GM18951 (cell line): Measurements from ENCODE around the gene DMD.

Experiments
- POLR2A ChIP-seq: IDR thresholded peaks from 4 replicates; pipeline ENCODE4 v1.6.1; 2011; ENCODE audit warnings: mild to moderate bottlenecking; ENCODE audit not compliant: insufficient read length, insufficient read depth; ENCODE audit errors: extremely low read depth
- in situ Hi-C: fragments of 300-500 bp; cut with MboI; formaldehyde crosslinking; loops from one replicate; pipeline ENCODE4 v1.12.0; 2022; ENCODE audit warnings: low sequenced_read_pairs, mixed read lengths, inconsistent platforms; ENCODE audit not compliant: unreplicated experiment

Gene DMD

GRCh38 chrX:31329298-31329697 is 1882.1 kb downstream of the DMD start:
- in situ Hi-C loops = no loop called here
- TF ChIP-seq POLR2A = no peak

GRCh38 chrX:31323658-31324057 is 1887.7 kb downstream of the DMD start:
- in situ Hi-C loops = no loop called here
- no peak for TF ChIP-seq POLR2A

GRCh38 chrX:31320740-31321139 is 1890.6 kb downstream of the DMD start:
- no peak for TF ChIP-seq POLR2A
- in situ Hi-C loops = no loop called here

- no peak for TF ChIP-seq POLR2A
- in situ Hi-C loops = no loop called here
Observed at GRCh38 chrX:31319586-31319985, 1891.8 kb downstream of the DMD start.

- in situ Hi-C loops = no loop called here
- TF ChIP-seq POLR2A = no peak
Observed at GRCh38 chrX:31318866-31319265, 1892.5 kb downstream of the DMD start.

DNA sequence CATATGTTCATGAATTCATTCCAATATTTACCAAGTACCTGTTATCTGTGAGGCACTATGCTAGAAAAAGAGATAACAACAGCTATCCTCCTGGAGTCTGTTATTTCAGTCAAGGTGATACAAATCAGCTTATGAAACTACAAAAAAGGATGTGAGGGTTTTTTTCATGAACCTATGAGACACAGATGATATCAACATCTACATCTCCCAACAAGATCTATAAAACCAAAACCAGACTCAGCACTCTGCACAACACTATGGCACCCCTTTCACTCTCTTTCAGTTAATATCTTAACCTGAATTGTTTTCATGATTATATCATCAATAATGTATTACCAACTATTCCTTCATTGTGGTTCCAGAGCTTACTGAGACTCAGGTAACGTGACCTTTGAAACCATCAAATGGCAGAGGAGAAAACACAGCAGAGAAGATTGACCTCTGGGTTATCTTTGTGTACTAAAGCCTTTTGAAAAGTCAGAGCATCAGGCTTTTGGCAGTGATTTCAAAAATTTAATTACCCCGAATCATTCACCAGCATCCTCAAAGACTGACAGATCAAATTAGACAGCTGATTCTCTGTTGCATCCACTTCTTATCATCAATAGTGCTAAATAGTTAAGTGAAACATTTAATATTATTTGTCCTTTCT is 1894.9 kb downstream of the DMD start:
- no peak for TF ChIP-seq POLR2A
- in situ Hi-C loops = no loop called here

GRCh38 chrX:31314921-31315320 is 1896.4 kb downstream of the DMD start:
- no peak for TF ChIP-seq POLR2A
- in situ Hi-C loops = no loop called here

DNA sequence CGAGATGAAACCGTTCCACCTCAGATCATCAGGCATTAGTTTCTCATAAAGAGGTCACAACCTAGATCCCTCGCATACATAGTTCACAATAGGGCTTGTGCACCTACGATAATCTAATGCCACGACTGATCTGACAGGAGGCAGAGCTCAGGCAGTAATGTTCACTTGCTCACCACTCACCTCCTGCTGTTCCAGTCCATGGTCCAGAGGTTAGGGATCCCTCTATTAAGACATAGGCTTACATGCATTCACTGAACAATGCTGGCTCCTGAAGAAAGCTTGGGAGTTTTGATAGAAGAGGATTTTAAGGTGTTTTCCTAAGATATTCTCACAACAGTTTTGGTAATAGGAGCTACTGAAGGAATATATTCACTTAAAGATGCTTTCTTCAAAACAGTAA is 1903.4 kb downstream of the DMD start:
- in situ Hi-C loops = no loop called here
- no peak for TF ChIP-seq POLR2A

DNA sequence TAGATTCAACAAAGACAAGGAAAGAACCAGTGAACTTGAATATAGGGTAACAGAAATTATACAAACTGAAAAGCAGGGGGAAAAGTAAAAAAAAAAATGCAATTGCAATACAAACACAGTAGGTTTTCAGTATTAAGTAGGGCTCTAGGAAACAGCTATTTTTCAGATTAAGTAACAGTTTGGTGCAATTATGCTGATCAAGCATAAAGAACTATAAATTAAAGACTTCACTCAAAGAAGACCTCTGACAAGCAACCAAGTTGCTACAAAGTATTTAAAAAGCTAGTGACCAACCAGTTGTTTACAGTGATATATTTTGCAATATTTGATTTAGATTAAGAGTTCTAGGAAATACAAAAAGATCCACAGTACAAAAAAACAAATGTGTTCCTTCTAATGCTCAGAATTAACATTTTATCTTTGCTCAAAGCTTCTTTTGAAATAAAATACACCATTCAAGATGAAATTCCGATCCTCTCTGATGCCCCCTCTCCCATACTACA is 1908.7 kb downstream of the DMD start:
- no peak for TF ChIP-seq POLR2A
- in situ Hi-C loops = no loop called here

GRCh38 chrX:31301941-31302340 is 1909.4 kb downstream of the DMD start:
- TF ChIP-seq POLR2A = no peak

GRCh38 chrX:31301203-31301602 is 1910.1 kb downstream of the DMD start:
- in situ Hi-C loops = no loop called here
- no peak for TF ChIP-seq POLR2A

More at GRCh38 chrX:31301941-31302340, 1909.4 kb downstream of the DMD start:
- in situ Hi-C loops = no loop called here

DNA sequence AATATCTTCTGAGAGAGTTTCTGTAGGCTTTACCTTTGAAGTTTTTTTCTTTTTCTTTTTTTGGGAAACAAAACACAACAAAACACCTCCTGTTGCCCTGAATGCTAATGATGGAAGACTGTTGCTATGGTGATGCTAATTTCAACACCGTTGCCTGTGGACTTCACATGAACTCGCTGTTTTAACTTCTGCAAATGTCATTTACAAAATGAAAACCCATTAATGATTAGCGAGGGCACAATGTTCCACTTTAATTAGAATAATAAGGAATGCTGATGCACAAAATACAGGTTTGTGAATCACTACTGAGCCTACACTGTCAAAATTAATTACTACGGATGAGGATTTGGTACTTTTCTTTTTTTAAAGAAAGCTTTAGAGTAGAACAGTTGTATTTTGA is 1912.4 kb downstream of the DMD start:
- in situ Hi-C loops = loop anchor here (10.0 kb wide), 1 partner anchor 264 kb away; no protein-coding TSS in a partner anchor

GRCh38 chrX:31297881-31298280 is 1913.5 kb downstream of the DMD start:
- in situ Hi-C loops = loop anchor here (10.0 kb wide), 1 partner anchor 263 kb away; no protein-coding TSS in a partner anchor
- TF ChIP-seq POLR2A = no peak

More for the DNA sequence above, 1912.4 kb downstream of the DMD start:
- TF ChIP-seq POLR2A = no peak

GRCh38 chrX:31294475-31294874 is 1916.9 kb downstream of the DMD start:
- in situ Hi-C loops = loop anchor here (10.0 kb wide), 1 partner anchor 260 kb away; no protein-coding TSS in a partner anchor
- TF ChIP-seq POLR2A = no peak
